Measurements from ENCODE around the gene ROBO1.
"Not testable (repeated sequence)": the region's sequence is repeated elsewhere in the genome, so short reads cannot be mapped to it uniquely, and the experiment has no call there.

Gene ROBO1

DNA sequence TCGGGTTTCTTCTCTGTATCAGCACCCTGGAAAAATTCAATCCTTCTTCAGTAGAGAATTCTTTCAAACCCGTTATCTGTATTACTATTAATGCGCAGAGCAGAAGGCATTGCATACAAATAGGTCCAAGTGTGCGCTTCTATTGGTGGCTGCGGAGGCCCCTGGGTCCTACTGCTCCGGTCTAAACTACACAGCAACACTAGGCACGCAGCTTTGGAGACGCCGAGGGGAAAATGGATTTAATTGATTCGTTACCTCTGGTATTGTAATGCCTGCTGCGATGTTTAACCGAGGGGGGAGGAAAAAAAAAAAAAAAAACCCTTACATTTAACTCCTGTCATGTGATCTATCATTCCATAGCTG is at the start of gene ROBO1:
ROBO1 (minus strand) TSS at position 94 of the 363 bp plus-strand sequence.
- no peak for DNase-seq

DNA sequence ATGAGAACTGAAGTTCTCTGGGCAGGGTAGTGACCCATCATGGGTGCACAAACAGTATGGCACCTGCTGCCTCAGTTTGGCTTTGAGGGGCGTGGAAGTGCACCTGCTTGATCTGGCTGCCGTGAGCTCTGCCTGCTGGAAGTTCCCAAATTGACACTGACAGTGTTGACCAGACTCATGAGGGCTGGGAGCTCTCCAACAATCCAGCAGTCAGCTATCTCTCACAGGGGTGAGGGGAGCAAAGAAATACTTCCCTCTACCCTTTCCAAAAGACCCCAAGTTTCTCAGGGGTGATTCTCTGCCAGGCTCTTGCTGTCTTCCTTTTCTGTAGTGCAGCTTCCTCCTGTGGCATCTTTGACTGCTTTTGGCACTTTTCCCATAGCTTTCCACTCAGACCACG is 49.4 kb upstream of the ROBO1 start:
- DNase-seq = no peak

- no peak for DNase-seq
Observed at GRCh38 chr3:79815478-79815877, 47.7 kb upstream of the ROBO1 start.

DNA sequence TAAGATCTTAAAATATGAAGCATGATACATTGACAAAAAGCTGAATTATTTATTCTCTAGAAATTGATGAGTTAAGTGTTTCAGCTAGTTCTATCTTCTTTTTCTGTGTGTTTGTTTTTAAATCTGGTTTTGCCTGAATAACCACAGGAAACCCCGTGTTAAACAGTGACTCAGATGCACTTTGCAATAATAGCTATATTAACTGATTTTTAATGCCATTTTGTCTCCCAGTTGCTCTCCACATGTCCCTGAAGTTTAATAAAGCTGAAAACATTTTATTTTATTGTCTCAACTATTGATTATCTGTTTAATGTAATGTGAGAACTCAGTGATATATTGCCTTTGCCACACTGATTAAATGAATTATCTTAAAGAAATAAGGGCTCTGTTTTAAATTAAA is 42.8 kb upstream of the ROBO1 start:
- no peak for DNase-seq

DNA sequence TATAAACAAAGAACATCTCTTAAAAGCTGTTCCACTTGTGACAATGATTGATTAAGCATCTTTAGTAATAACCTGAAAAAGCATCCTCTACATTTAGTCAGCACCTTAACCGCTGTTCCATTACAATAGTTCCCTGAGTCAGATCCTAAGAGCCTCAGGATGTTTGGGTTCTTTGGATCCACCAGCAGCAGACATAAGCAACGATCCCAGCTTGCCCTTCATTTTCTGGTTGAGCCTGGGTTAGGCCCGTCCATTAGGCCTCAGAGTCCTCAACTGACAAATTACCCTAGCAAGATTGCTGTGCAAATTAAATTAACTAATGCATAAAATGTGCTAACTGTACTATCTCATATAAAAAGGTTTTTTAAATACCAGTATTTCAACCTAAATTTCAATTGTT is 42.3 kb upstream of the ROBO1 start:
- no peak for DNase-seq

GRCh38 chr3:79809106-79809505 is 41.3 kb upstream of the ROBO1 start:
- DNase-seq = no peak

GRCh38 chr3:79808515-79808914 is 40.7 kb upstream of the ROBO1 start:
- DNase-seq = no peak

DNA sequence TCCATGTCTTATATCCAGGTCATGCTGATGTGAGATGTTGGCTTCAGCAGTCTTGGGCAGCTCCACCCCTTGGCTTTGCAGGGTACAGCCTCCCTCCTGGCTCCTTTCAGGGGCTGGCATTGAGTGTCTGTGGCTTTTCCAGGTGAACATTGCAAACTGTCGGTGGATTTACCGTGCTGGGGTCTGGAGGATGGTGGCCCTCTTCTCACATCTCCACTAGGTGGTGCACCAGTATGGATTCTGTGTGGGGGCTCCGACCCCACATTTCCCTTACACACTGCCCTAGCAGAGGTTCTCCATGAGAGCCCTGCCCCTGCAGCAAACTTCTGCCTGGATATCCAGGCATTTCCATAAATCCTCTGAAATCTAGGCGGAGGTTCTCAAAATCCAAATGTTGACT is 22.4 kb upstream of the ROBO1 start:
- DNase-seq = not testable (repeated sequence)

DNA sequence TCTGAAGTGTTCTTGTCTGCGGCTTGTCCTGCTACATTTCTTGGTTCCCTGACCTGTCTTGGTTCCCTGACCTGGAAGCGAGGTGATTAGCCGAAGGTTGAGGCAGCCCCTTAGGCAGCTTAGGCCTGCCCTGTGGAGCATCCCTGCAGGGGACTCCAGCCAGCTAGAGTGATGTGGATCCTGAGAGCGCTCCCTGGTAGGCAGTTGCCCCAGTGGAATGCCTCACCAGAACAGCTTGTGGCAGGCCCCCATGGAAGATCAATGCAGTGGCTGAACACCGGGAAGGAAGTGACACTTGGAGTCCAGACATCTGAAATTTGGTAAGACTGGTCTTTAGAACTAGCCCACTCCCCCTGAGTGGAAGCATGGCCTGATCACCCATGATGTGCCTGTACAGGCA is 5.5 kb upstream of the ROBO1 start:
- no peak for DNase-seq

DNA sequence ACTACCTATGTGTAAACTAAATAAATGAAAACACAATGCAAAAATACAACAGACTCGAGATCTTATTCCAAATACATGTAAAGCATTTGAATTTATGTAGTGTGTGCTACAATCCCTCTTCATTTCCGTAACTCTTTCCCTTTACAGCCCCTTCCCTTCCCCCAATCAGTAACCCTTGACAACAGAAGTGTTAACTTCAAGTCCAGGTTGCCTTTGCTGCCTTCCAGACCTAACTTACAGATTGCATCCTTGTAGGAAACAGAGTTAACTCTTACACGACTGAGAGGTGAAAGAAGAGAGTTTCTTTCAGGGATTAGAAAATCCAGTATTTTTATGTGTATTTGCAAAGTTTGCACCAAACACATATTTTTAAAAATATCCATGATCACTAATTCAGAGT is 1.4 kb upstream of the ROBO1 start:
- no peak for DNase-seq

GRCh38 chr3:79767194-79767904 is 449 bp downstream of the ROBO1 start:
- no peak for DNase-seq

- no peak for DNase-seq
Observed at GRCh38 chr3:79766496-79767193, 1.2 kb downstream of the ROBO1 start.

DNA sequence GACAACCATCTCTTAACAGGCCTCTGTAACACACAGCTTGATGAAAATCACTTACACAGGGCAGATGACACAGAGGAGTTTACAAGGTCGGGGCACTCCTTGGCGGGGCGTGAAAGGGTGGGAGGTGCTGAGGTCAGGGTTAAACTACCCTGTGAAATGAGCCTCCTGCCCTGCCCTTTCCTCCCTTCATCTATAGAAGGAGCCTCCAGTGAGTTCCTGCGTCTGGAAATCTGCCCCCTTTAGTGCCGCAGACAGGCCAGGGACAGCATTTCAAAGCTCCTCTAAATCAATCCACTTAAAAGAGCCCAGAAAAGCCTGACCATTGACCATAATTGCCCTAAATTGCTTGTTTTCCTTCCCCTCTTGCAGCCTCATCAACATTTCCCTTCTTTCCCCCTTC is 1.9 kb downstream of the ROBO1 start:
- no peak for DNase-seq

DNA sequence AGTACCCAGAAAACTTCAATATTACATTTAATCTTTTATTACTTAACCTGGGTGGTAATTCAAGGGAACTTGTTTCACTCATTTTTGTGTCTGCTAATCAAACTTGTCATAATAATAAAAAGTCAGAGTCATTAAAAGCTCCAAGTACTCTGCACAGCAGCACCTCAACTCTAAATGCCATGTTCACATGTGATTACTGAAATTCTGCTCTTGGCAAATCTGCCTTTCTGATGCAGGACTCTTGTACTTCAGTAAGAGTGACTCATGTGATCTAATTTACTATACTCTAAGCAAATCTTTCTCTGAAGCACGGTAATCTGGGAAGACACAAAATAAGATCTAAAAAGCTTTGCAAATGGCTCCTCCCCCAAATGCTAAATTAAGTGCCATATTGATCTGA is 6.4 kb downstream of the ROBO1 start:
- DNase-seq = no peak

DNA sequence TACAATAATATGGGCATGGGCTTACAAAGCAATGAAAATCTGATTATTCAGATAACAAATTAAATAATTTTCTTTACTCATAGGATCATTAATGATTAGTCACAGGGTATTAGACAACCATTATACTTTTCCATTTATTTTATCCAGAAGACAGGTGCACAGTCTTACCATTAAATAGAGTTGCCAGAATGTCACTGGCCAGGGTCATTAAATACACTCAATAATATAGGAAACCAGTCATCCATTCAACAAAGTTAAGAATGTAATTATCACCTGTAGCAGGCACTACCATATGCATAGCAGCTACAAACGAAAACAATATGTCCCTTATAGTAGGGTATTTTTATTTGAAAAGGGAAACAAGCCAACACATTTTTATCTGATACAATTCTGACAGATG is 16.1 kb downstream of the ROBO1 start:
- no peak for DNase-seq

DNA sequence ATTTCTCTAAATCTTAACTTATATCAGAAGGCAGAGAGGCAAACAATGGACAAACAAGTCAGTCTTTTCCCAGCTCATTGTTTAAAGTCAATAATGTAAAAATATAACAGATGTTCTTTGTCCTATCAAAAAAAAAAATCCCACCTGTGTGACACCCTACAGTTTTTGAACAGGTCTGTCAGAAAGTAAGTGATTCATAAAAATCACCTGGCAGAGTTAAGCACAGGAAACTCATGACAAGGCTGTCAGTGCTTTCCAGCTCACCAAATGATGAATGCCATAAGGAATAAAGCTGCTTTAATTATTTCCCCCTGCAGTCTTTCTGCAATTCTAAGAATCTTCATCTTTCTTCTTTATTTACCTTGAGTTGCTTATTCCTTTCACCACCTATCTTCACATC is 30.3 kb downstream of the ROBO1 start:
- DNase-seq = no peak

DNA sequence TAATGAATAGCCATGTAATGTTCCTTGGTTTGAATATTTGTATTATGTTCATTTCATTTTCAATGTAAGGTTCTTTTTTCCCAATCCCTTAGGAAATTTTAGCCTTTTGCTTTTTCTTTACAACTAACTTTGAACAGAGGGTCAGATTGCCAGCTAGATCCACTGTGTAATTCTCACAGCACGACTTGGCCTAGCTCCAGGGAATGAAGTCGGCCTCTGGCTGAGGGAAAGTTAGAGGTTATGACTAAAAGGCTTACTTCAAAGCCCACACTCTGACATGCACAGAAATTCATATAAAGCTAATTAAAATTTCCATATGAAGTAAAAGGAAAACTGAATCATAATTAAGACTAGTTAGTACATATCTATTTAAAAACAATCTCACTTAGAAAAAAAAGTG is 38.7 kb downstream of the ROBO1 start:
- no peak for DNase-seq

GRCh38 chr3:79726786-79727185 is 41.0 kb downstream of the ROBO1 start:
- no peak for DNase-seq

DNA sequence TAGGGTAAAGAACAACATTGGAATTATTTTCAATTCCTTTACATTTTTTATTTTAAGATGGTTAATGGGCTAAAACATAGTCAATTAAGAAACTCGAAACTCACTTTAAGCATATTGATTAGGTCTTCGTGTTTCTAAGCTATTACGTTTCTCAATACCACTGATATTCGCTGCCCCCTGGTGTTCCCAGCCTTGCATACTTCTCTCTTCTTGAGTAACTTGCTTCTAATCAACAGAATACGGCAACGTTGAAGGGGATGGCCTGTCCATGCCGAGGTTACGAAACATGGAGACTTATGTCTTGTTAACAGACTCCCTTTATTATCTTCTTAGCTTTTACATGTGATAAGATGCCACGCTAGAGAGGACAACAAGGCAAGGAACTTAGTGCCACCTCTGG is 43.6 kb downstream of the ROBO1 start:
- no peak for DNase-seq

- DNase-seq = no peak
Observed at GRCh38 chr3:79690072-79690471, 77.7 kb downstream of the ROBO1 start.

DNA sequence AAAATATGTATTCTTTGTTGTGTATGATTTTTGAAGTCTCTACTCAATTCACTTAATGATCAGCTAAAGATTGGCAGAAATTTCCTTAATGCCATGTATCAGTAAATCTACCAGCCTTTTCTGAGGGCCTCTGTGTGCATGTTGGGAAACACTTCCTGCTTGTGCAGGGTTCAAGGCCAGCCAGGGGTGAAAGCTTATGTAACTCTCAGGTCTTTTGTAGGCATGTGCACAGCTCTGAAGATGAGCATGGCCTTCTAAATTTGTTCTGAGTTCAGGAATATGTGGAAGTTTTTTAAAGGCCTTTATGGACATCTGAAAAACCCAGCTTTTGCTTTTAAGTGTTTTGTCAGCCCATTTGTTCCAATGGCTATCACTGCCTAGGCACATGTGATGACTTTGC is 82.7 kb downstream of the ROBO1 start:
- no peak for DNase-seq

DNA sequence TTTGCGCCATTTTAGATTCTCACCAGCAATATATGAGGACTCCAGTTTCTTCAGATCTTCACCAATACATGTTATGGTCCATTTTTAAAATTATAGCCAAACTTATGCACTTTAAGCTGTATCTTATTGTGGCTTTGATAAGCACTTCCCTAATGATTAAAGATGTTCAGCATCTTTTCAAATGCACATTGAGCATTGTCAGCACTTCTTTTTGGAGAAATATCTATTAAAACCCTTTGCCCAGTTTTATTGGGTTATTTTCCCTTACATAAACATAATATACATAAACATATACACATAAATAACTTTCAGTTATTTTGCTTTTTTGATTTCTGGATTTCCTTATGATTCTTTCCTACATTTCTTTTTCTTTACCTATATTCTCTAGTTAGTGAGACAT is 83.8 kb downstream of the ROBO1 start:
- no peak for DNase-seq

GRCh38 chr3:79672731-79673130 is 95.1 kb downstream of the ROBO1 start:
- DNase-seq = no peak

DNA sequence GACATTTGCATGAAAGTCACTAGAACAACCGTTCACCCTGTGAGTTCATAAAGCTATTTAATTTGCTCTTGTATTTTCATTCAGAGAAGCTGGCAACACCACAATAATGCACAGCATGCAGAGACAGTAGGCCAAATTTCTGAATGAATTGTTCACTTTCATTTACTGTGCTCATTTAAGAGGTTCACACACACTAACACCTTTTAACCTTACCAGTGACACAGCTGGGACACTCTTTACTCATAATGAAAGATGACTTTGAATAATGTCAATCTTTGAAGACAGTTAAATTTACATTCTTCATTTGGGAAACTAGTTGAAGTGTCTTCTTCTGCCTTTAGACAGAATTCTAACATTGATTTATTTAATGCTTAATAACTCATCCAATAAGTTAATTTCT is 95.7 kb downstream of the ROBO1 start:
- no peak for DNase-seq

DNA sequence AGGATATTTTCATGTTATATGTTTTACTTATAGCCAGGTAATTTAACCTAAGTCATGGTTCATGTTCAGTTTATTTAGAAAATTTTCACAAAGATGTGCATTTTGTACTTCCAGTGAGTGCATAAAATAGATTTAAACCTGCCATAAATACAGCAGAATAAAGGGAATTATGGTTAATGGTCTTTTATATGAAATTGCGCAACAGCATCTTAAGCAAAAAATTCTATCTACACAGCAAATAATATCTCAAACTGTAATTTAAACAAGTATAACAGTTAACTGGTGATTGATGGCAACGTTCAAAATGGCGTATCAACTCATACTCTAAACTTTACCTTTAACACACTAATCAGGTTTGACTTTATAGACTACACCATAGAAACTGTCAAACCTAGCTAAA is 97.6 kb downstream of the ROBO1 start:
- no peak for DNase-seq
